GM10266 (cell line): ENCODE results near the gene TPM1.

Experiments used
- DNase-seq: peaks from one replicate; pipeline ENCODE4 v3.0.0; 2012; ENCODE audit errors: extremely low spot score
- TF ChIP-seq, protein P1 (sequence below): IDR thresholded peaks from 2 replicates; pipeline ENCODE4 v1.5.1; 2012; ENCODE audit warnings: mild to moderate bottlenecking, low read depth; ENCODE audit not compliant: control insufficient read depth, insufficient read depth; ENCODE audit errors: missing control alignments

TPM1 gene

DNA sequence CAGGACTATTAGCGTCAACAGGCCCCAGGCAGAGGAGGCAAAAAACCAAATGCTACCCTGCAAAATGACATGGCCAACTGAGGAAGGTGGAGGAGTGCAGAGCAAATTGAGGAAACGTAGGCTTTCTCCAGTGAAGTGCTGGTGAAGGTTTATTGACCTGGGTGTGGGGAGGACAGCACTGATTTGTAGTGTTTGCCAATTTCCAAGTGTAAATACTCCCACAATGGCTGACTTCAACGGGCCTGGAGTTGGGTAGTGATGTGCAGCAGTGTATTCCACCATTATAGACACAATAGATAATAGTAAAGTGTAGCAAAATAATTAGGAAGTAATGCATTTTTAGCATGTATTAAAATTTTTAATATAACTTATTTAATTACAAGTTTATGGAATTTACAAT is 32.2 kb upstream of the TPM1 start:
- DNase-seq = no peak

DNA sequence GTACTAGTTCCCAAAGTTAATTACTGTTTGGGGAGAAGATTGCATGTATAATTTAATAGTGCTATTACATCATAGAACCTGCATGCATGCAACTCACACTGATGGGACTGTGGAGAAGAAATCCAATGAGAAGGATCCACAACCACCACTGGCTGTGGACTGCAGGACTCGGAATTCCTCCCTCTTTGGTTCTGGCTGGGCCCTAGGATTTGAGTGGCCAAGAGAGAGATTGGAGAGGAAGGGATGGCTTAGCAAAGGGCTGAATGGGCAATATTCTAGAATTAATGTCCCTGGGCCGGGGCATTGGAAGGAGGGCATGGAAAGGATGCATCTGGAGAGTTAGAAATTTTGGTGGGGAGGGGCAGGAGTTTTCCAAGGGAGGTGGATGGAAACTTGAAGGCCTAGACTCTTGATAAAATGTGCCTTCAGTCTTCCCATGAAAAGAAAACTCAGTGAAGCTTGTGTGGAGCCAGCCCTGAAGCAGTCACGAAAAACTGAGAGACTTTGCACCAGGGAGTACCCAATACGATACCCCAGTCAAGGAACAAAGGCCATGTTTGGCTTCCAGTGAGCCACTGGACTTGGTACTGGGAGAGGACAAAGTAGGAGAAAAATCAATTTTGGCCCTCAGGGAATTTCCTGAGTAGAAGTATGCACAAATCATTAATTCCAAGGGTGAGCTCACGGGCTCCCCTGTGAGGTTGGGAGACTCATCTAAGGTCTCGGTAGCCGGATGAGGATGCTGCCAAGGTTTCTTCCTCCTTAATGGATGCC is 31.4 kb upstream of the TPM1 start:
- TF ChIP-seq, protein P1, sequence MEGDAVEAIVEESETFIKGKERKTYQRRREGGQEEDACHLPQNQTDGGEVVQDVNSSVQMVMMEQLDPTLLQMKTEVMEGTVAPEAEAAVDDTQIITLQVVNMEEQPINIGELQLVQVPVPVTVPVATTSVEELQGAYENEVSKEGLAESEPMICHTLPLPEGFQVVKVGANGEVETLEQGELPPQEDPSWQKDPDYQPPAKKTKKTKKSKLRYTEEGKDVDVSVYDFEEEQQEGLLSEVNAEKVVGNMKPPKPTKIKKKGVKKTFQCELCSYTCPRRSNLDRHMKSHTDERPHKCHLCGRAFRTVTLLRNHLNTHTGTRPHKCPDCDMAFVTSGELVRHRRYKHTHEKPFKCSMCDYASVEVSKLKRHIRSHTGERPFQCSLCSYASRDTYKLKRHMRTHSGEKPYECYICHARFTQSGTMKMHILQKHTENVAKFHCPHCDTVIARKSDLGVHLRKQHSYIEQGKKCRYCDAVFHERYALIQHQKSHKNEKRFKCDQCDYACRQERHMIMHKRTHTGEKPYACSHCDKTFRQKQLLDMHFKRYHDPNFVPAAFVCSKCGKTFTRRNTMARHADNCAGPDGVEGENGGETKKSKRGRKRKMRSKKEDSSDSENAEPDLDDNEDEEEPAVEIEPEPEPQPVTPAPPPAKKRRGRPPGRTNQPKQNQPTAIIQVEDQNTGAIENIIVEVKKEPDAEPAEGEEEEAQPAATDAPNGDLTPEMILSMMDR = no peak
- DNase-seq = no peak

More for the DNA sequence above, 32.2 kb upstream of the TPM1 start:
- TF ChIP-seq, protein P1 = no peak

DNA sequence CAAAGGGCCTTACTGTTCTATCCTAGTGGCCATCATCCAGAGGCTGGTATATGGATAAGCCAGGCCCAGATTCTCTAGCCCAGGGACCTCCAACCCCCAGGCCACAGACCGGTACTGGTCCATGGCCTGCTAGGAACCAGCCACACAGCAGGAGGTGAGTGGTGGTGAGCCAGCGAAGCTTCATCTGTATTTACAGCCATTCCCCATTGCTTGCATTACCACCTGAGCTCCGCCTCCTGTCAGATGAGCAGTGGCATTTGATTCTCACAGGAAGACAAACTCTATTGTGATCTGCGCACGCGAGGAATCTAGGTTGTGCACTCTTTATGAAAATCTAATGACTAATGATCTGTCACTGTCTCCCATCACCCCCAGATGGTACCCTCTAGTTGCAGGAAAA is 30.1 kb upstream of the TPM1 start:
- TF ChIP-seq, protein P1 = no peak
- no peak for DNase-seq

DNA sequence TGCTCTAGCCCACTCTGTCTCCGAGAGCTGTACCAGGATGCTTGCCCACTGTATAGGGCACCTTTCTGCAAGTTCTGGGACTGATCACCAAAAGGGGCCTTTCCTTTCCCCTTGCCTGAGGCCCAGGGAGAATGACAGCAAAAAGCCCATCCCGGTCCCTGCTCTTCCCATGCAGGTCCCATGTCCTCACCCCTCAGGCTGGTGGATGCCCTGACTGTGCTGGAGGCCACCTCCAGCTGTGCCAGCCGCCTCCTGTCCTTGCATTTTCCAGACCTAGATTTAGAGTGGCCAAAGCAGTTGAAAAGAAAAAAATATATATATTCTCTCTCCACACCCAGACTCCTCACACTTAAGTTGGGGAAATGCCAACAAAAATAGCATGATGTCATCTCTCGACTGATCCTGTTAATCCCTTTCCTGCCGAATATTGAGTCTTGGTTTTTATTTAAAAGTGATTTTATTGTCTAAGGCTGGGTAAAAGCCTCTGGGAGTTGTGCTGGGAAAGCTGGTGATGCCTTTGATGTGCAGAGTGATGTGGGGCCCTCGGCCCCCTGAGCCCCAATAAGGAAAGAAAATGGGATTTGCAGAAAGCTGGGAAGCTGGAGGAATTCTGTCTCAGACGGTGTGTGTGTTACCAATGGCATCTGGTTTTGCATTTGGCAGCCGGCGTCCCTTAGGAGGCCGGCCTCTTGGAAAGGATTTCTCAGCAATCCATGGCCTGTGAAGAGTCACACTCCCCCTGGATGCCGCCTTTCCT is 29.3 kb upstream of the TPM1 start:
- DNase-seq = no peak
- TF ChIP-seq, protein P1 = no peak

DNA sequence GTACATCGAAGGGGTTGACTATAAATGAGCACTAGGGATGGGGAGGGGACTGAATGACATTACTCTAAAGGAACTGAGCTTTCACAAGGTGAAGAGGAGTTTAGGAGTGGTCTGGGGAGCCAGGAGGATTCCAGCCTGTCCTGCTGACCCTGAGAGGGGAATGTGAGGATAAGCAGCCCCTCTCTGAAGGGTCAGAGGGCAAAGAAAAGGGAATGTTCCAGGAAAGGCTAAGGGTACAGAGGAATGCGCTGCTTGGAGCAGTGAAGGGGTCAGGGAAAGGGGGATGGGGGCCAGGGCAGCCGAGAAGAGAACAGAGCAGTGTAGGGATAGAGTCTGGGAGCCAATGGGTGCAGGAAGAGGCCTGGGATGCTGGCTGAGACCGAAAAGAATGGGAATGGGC is 28.0 kb upstream of the TPM1 start:
- TF ChIP-seq, protein P1 = no peak
- DNase-seq = no peak

DNA sequence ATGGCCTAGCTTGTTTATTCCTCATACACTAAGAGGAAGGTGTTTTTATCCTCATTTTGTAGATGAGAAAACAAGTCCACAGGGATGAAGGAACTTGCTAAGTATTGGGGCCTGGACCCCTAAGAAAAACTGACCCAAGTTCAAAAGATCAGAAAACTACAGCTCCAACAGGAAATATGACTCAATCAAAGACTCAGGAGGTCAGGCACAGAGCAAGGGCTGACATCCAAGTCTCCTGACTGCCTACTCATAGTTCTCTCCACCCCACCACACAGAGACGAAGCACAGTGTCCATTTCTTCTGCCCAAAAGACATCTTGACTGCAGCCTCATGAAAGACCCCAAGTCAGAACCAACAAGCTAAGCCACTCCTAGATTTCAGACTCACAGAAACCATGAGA is 26.9 kb upstream of the TPM1 start:
- TF ChIP-seq, protein P1 = no peak

DNA sequence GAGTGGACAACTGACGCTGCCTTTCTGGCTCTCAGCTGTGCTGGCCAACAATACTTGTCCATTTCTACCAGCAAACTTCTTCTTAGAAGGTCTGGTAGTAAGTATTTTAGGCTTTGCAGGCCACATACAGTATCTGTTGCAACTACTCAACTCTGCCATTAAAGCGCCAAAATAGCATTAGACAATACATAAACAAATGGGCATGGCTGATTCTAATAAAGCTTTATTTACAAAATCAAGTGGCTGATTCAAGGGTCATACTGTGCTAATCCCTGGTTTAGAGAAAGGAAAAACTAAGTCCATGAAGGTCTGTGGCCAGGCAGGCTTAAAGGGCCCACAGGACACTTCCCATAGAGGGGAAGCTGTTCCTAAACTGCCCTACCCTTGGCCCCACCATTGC is 26.3 kb upstream of the TPM1 start:
- TF ChIP-seq, protein P1 = no peak
- no peak for DNase-seq

More for the DNA sequence above, 26.9 kb upstream of the TPM1 start:
- DNase-seq = no peak
